LNCAP (cell line): ENCODE measurements around the gene PABPN1L.

ENCODE experiments used
- TF ChIP-seq, protein P1 (sequence below): fragments of 450-650 bp; IDR thresholded peaks from 2 replicates; pipeline ENCODE4 v1.5.1; 2017; ENCODE audit warnings: mild to moderate bottlenecking

PABPN1L gene

DNA sequence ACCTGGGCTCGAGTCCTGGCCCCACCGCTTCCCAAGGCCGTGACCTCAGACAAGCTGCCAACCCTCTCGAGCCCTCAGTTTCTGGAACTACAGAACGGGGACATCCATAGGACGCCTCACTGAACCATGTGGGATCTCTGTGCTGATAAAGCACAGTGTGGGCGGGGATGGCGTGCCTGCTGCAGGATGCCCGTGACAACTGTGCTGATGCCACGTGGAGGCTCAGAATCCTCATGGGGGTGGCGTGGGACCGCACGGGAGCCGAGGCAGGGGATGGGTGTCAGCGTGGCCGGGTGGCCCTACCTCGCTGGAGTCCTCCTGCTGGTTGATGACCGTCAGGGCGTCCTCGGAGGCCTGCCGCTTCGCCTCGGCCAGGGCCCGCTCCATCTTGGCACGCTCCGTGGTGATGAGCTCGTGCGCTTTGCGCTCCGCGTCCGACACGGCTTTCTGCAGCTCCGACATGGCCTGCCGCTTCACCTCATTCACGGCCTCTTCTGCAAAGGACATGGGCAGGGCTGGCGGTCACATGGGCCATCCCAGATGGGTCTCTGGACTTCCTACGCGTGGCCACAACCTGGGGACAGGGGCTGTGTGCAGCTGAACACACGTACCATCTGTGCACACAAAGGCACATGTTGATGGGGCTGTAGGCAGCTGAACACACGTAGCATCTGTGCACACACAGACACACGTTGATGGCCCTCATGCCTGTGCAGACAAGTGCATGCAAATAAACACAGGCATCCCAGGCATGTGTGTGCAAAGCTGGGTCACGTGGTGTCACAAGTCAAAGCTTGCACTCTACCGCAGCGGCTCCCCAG is 12.7 kb upstream of the PABPN1L start:
- TF ChIP-seq, protein P1, sequence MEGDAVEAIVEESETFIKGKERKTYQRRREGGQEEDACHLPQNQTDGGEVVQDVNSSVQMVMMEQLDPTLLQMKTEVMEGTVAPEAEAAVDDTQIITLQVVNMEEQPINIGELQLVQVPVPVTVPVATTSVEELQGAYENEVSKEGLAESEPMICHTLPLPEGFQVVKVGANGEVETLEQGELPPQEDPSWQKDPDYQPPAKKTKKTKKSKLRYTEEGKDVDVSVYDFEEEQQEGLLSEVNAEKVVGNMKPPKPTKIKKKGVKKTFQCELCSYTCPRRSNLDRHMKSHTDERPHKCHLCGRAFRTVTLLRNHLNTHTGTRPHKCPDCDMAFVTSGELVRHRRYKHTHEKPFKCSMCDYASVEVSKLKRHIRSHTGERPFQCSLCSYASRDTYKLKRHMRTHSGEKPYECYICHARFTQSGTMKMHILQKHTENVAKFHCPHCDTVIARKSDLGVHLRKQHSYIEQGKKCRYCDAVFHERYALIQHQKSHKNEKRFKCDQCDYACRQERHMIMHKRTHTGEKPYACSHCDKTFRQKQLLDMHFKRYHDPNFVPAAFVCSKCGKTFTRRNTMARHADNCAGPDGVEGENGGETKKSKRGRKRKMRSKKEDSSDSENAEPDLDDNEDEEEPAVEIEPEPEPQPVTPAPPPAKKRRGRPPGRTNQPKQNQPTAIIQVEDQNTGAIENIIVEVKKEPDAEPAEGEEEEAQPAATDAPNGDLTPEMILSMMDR = no peak

DNA sequence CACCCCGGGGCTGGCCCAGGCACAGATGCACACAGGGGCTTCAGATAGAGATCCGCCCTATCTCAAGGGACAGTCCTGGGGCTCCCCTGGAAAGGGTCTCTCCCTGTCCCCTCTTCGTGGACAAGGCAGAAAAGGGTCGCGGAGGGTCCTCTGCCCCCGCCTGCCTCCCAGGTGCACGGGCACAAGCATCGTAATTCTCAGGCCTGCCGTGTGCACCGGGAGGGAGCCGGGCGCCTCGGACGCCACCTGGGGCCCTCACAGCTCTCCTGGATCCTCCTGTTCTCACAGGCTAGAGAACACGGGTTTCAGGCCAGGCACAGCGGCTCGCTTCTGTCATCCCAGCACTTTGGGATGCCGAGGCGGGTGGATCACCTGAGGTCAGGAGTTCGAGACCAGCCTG is 11.9 kb upstream of the PABPN1L start:
- TF ChIP-seq, protein P1 = no peak

DNA sequence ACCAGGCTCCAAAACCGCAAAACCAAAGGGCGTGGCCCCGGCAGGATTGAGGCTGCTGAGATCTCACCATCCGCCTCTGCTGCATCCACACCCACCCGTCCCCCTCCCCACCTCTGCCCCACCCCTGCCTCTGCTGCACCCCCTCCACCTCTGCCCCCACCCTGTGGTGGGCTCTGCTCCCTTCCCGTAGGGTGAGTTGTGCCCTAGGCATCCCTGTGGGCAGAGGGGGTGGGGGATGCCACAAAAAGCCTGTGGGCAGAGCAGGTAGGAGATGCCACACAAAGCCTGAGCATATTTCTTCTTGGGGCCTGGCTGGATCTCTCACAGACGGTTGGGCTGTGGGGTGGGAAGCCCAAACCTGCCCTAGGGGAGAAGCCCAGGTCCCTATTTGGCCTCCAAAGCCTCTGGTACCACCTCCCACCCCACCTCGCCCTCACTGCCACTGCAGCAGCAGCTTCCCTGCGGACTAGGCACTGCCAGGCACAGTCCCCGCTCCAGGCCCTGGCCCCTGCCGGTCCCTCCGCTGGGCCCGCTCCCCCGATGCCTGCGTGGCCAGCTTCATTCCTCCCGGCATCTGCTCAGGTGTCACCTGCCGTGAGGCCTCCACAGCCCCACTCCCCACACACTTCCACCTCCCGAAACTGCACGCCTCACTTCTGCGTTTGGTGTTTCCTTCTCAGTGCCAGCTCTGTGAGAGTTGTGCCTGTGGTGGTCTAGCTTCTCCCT is 11.3 kb upstream of the PABPN1L start:
- TF ChIP-seq, protein P1 = no peak

DNA sequence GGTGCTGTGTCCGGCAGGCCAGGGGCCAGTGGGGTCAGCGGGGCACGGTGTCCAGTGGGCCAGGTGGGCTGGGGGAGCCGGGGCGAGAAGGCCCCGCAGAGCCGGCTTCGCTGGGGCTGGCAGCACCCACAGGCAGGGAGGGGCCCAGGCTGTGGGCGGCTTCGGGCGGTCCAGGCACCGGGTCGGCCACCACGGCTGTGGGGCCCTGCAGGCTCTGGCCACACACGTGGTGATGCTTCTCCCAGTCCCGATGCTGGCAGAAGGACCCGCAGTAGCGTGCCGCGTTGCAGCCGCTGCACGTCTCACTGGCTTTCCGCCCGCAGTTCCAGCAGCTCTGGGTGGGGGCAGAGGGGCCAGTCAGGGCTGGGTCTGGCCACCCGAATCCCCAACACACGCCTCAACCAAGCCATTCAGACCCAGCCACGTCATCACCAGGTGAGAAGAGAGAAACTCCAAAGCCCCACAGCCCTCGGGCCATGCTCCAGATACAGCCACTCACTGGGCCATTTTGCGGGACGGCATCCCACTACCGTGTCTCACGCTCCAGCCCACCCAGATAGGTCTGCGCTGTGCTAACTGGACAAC is 10.6 kb upstream of the PABPN1L start:
- TF ChIP-seq, protein P1 = no peak

DNA sequence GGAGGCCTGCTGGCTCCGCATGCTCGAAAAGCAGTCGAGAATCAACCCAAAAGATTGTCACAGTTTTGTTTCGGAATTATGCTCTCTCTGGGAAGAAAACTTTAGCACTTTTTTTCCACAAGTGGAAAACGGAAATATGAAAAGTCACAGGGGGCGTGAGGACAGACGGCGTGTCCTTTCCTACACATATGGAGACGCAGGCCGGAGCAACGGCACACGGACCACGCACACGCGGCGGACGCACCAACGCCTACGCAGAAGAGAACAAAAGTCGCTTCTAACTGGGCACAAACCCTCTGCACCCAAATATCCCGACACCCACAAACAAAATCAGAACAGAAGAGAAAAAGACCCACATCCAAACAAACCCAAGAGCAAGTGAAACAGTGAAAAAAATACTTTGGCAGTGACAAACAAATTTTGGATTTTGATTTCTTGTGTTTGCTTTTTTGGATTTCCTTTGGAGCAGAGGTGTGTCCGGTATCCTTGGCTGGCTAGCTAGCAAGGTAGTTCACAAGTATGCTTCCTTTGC is 9.3 kb upstream of the PABPN1L start:
- TF ChIP-seq, protein P1 = no peak

DNA sequence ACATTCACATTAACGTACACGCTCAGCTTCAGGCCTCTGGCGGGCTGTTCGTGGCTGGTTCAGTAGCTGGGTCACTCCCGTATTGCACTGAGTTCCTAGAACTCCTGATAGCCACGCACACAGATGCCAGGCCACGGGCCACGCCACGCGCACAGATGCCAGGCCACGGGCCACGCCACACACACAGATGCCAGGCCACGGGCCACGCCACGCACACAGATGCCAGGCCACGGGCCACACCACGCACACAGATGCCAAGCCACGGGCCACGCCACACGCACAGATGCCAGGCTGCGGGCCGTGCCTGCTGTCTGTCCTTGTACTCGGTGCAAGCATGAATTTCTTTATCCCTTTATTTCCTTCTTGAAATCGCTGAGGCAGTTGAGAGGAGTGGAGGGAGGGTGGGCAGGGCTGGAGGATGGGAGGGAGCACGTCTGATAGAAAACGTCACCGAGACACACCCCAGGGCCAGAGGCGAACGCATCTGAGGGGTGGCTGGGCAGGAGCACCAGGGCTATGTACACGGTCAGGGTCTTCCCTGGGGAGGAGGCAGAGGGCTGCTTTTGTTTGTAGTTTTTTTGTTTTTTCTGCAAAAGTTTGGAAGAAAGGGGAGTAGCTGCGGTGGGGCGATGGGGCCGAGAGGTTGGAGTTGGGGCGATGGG is 8.6 kb upstream of the PABPN1L start:
- TF ChIP-seq, protein P1 = no peak
